Tibial nerve (tissue), 4 donors: ENCODE data around the gene ANKH. TPM values are rescaled to one million over a fixed set of nuclear protein-coding genes. Genes with fewer than 3 reads are reported as not detected.
"Not testable (repeated sequence)": the region's sequence is repeated elsewhere in the genome, so short reads cannot be mapped to it uniquely, and the experiment has no call there.

Experiments
- DNase-seq, 2 donors: peaks; one replicate each; pipeline ENCODE4 v3.0.0-alpha.2; 2019; ENCODE audit warnings: low spot score in 2 of 2
- H3K27ac ChIP-seq, 4 donors: fragments of 200-600 bp; sonication (generic) in 3 of 4; one replicate each; pipeline ENCODE4 v1.5.1; 2017 to 2019; ENCODE audit warnings: mild to moderate bottlenecking in 1 of 4
- H3K27me3 ChIP-seq, 2 donors: fragments of 200-600 bp; sonication (generic) in 1 of 2; one replicate each; pipeline versions ENCODE4 v1.5.1 to v1.6.0; 2017 to 2019
- H3K36me3 ChIP-seq, 3 donors: fragments of 200-600 bp; sonication (generic); one replicate each; pipeline ENCODE4 v1.5.1; 2018 to 2019
- H3K4me1 ChIP-seq, 4 donors: fragments of 200-600 bp; sonication (generic) in 3 of 4; one replicate each; pipeline ENCODE4 v1.5.1; 2017 to 2019
- H3K4me3 ChIP-seq, 4 donors: fragments of 200-600 bp; sonication (generic) in 3 of 4; one replicate each; pipeline ENCODE4 v1.5.1; 2017 to 2019; ENCODE audit warnings: mild to moderate bottlenecking in 1 of 4, moderate library complexity in 1 of 4
- H3K9me3 ChIP-seq, 4 donors: fragments of 200-600 bp; sonication (generic) in 3 of 4; one replicate each; pipeline ENCODE4 v1.5.1; 2017 to 2019
- CTCF ChIP-seq, 5 experiments: fragments of 200-600 bp in 3 of 5; fragments of 450-650 bp in 2 of 5; sonication (generic) in 3 of 5; IDR thresholded peaks; one replicate each; pipeline ENCODE4 v1.5.1; 2016 to 2019; ENCODE audit warnings: antibody characterized with exemption in 5 of 5, mild to moderate bottlenecking in 3 of 5, moderate library complexity in 2 of 5
- EP300 ChIP-seq, 2 donors: sonication (generic); formaldehyde crosslinking; IDR thresholded peaks; one replicate each; pipeline ENCODE4 v1.6.1; 2017; ENCODE audit warnings: antibody characterized with exemption in 2 of 2, mild to moderate bottlenecking in 1 of 2
- POLR2A ChIP-seq, 2 donors: fragments of 450-650 bp; IDR thresholded peaks; one replicate each; pipeline ENCODE4 v1.6.1; 2017; ENCODE audit warnings: antibody characterized with exemption in 2 of 2, mild to moderate bottlenecking in 2 of 2, moderate library complexity in 2 of 2
- WGBS, 2 donors: methylation state at CpG; one replicate each; pipeline ENCODE4 v1.1.5; 2018; 5-methylcytosine and 5-hydroxymethylcytosine counted together
- total RNA-seq, 4 donors: library from RNA; depleted of rRNA; stranded (reverse); fragments of >200 nt; gene quantifications; one replicate each; pipeline ENCODE4 v1.1.0, GENCODE V29; 2016

ANKH gene
- total RNA-seq, 4 donors from 2014 or later: 45.7 to 77.9 (median 46.6) TPM

- DNase-seq: no peak
- Histone ChIP-seq H3K27me3 (no peaks in the 10 kb centered on the region), H3K36me3 (no peaks in the 10 kb centered on the region), H3K27ac (no peak overlapping the region), H3K9me3 (no peaks in the 10 kb centered on the region), H3K4me3 (no peak overlapping the region), H3K4me1 (peaks cover 0 to 19% (median 5%) of the 10 kb centered on the region in 4 donors)
- TF ChIP-seq EP300 (IDR thresholded peaks at IDR 0.05) (no peak), CTCF (IDR thresholded peaks at IDR 0.05) (no peak), POLR2A (IDR thresholded peaks at IDR 0.05) (no peak)
- 88 to 92% methylated on average over 3 of the region's 3 CpGs for WGBS, 2 donors
Measured at GRCh38 chr5:14840624-14841023, 31.0 kb downstream of the ANKH start.

DNA sequence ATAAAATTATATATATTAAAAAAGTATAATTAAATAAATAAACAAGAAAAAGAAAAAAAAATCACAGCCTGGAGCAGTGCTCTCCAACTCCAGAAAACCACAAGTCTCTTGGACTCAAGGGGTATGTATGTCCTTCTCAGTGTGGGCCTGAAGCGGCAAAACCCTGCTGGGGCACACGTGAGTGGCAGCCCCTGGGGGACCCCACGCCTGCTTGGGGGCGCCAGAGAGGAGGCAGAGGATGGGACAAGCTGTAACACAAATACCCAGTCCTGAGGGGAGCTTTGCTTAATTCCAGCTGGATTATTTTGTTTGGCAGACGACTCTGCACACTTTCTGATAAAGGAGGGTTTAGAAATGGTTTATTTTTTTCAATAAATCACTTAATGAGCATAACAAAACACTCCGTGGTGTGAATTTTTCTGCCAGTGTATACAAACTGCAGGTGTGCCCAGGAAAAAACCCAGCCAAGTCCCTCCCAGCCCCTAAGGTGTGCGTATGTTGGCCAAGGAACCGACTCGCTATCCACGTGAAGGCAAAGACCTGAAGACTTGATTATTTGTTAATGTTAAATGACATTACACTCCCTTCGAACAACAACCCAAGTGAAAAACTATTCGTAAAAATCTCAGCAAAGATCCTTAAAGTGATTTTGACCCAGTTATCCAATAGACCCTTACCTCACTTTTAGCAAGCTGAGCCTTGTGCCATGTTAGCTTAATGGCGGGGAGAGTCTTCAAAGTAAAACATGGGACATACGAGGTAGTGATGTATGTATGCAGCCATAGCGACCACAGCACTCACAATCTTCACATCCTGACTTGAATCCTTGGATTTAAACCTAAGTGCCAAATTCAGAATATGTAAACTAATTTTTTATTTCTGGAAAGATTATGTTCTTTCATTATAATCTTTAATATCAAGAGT, 32.9 kb downstream of the ANKH start:
- H3K9me3 ChIP-seq: no peaks in the 10 kb centered on the region
- TF ChIP-seq POLR2A (IDR thresholded peaks at IDR 0.05) (no peak), CTCF (IDR thresholded peaks at IDR 0.05) (no peak), EP300 (IDR thresholded peaks at IDR 0.05) (no peak)
- no peak overlapping the region for H3K4me3 ChIP-seq
- H3K4me1 ChIP-seq: peaks cover 0 to 15% (median 0%) of the 10 kb centered on the region in 4 donors
- no peak for DNase-seq
- H3K27ac ChIP-seq: no peak overlapping the region
- no peaks in the 10 kb centered on the region for H3K27me3 ChIP-seq
- 78 to 79% methylated on average over 15 of the region's 15 CpGs for whole genome bisulfite sequencing, 2 donors
- no peaks in the 10 kb centered on the region for H3K36me3 ChIP-seq

DNA sequence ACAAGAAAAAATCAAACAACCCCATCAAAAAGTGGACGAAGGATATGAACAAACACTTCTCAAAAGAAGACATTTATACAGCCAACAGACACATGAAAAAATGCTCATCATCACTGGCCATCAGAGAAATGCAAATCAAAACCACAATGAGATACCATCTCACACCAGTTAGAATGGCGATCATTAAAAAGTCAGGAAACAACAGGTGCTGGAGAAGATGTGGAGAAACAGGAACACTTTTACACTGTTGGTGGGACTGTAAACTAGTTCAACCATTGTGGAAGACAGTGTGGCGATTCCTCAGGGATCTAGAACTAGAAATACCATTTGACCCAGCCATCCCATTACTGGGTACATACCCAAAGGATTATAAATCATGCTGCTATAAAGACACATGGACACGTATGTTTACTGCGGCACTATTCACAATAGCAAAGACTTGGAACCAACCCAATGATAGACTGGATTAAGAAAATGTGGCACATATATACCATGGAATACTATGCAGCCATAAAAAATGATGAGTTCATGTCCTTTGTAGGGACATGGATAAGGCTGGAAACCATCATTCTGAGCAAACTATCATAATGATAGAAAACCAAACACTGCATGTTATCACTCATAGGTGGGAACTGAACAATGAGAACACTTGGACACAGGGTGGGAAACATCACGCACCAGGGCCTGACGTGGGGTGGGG, 34.0 kb downstream of the ANKH start:
- not testable (repeated sequence) for H3K9me3 ChIP-seq, DNase-seq, H3K27me3 ChIP-seq, H3K4me3 ChIP-seq, H3K27ac ChIP-seq, H3K36me3 ChIP-seq
- peaks cover 0 to 23% (median 0%) of the 10 kb centered on the region in 4 donors for H3K4me1 ChIP-seq
- WGBS, 2 donors: 92 to 99% methylated on average over 5 to 7 of the region's 7 CpGs

GRCh38 chr5:14834584-14835550, 36.7 kb downstream of the ANKH start:
- 87 to 89% methylated on average over 11 of the region's 11 CpGs for WGBS, 2 donors
- H3K4me3 ChIP-seq: no peak overlapping the region
- H3K27me3 ChIP-seq: no peaks in the 10 kb centered on the region
- peaks cover 0 to 36% (median 0%) of the 10 kb centered on the region in 4 donors for H3K4me1 ChIP-seq
- no peaks in the 10 kb centered on the region for H3K9me3 ChIP-seq
- DNase-seq: no peak
- no peaks in the 10 kb centered on the region for H3K36me3 ChIP-seq
- TF ChIP-seq CTCF (IDR thresholded peaks at IDR 0.05) (no peak), POLR2A (IDR thresholded peaks at IDR 0.05) (no peak), EP300 (IDR thresholded peaks at IDR 0.05) (no peak)
- H3K27ac ChIP-seq: no peak overlapping the region

DNA sequence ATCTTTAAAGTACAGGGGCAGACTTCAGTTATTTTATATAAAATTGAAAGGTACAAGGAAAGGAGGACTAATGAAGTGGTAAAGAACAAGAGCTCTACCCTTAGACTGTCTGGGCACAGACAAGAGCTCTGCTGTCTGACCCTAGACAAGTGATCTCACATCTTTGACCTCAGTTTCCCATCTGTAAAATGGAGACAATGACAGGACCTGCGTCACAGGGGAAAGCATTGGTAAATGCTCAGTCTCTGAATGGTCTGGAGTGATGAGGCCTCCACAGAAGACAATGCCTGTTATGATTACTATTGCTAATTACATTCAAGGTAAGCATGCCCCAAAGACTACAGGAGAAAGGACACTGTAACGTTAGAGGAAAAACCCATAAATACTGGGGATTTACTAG, 37.5 kb downstream of the ANKH start:
- DNase-seq: no peak
- Histone ChIP-seq H3K9me3 (no peaks in the 10 kb centered on the region), H3K4me1 (peaks cover 0 to 28% (median 0%) of the 10 kb centered on the region in 4 donors), H3K36me3 (no peaks in the 10 kb centered on the region), H3K4me3 (no peak overlapping the region), H3K27ac (no peak overlapping the region), H3K27me3 (no peaks in the 10 kb centered on the region)
- TF ChIP-seq POLR2A (IDR thresholded peaks at IDR 0.05) (no peak), EP300 (IDR thresholded peaks at IDR 0.05) (no peak), CTCF (IDR thresholded peaks at IDR 0.05) (no peak)
- 89 to 96% methylated on average over 2 of the region's 2 CpGs for WGBS, 2 donors
